ENCODE results near the gene PDE2A. TPM values are rescaled to one million over a fixed set of nuclear protein-coding genes. Genes with fewer than 3 reads are reported as not detected.

Gene PDE2A
- total and polyA plus RNA-seq, 2 of the 4 experiments (the other 2 are of a cell fraction): 0.02 TPM; not detected in 1

GRCh38 chr11:72580642-72580950 is 93.6 kb downstream of the PDE2A start:
- dilution Hi-C loops (cut with HindIII; ENCODE audit: low sequenced_read_pairs, unreplicated experiment): no loop called here
- Histone ChIP-seq H3K9ac (ENCODE audit: low read depth, low read length) (no peak overlapping the region), H2BK20ac (ENCODE audit: low read depth, low read length) (no peak overlapping the region), H2BK15ac (ENCODE audit: low read depth, low read length) (no peak overlapping the region), H2BK120ac (ENCODE audit: low read depth, low read length) (no peak overlapping the region), H3K4ac (ENCODE audit: low read depth, low read length) (no peak overlapping the region), H2AK9ac (replicated peaks; ENCODE audit: low read depth, low read length, poor library complexity) (no peak overlapping the region), H3K79me1 (ENCODE audit: low read depth in 1 of 2, low read length in 2 of 2) (no peaks in the 10 kb centered on the region), H3K9me1 (ENCODE audit: insufficient read depth, low read length) (no peaks in the 10 kb centered on the region), H2AFZ (replicated peaks; ENCODE audit: low read length, poor library complexity) (no peak overlapping the region), H3K4me3 (ENCODE audit: insufficient read depth, low read depth, low read length) (no peak overlapping the region), H3K14ac (replicated peaks; ENCODE audit: low read depth, low read length) (no peak overlapping the region), H3K18ac (ENCODE audit: low read depth, low read length) (no peak overlapping the region), H3K4me1 (ENCODE audit: control insufficient read depth, insufficient read depth, low read length) (no peaks in the 10 kb centered on the region; the same call in 1 of the 2 replicates), H4K8ac (ENCODE audit: low read depth in 2 of 2, low read length in 2 of 2) (no peak overlapping the region), H2AK5ac (ENCODE audit: low read depth, low read length) (no peak overlapping the region), H3K36me3 (ENCODE audit: control insufficient read depth, insufficient read depth, low read length) (no peaks in the 10 kb centered on the region), H2BK5ac (ENCODE audit: low read depth, low read length, poor library complexity, severe bottlenecking) (no peak overlapping the region), H3K4me2 (ENCODE audit: low read depth, low read length) (no peak overlapping the region), H3K9me3 (ENCODE audit: control insufficient read depth, insufficient read depth, low read length) (peaks cover 7% of the 10 kb centered on the region; the same call in 1 of the 2 replicates), H3K27ac (ENCODE audit: insufficient read depth, low read length) (no peak overlapping the region), H4K20me1 (ENCODE audit: insufficient read depth, low read length) (no peaks in the 10 kb centered on the region), H4K91ac (ENCODE audit: insufficient read depth, low read depth, low read length) (no peak overlapping the region), H3K27me3 (ENCODE audit: control insufficient read depth, insufficient read depth, low read length) (peaks cover 72% of the 10 kb centered on the region), H4K5ac (ENCODE audit: low read depth, low read length) (no peak overlapping the region), H3K23ac (ENCODE audit: low read depth, low read length) (no peak overlapping the region), H3K56ac (ENCODE audit: extremely low read depth, insufficient read depth, low read length) (no peak overlapping the region)
- DNase-seq (no peak), ATAC-seq (ENCODE audit: low read depth) (no peak)
- ChIA-PET POLR2A (ENCODE audit: unreplicated experiment) (no interaction called here), CTCF (no interaction called here)
- intact Hi-C loops (cut with micrococcal nuclease): no loop called here
- no CpG with 5 or more reads among the region's 3 CpGs for WGBS, 2 experiments (ENCODE audit: extremely low coverage in 2 of 2, insufficient read length in 1 of 2)
- in situ Hi-C loops (cut with MboI; ENCODE audit: low sequenced_read_pairs): loop anchor here (10.0 kb wide), 1 partner anchor 64 kb away; no protein-coding TSS in a partner anchor
- TF ChIP-seq SMC3 (IDR thresholded peaks at IDR 0.05; ENCODE audit: low read depth, low read length) (no peak), CEBPB (IDR thresholded peaks at IDR 0.05; ENCODE audit: low read depth, low read length) (no peak), RCOR1 (IDR thresholded peaks at IDR 0.05; ENCODE audit: insufficient replicate concordance, low read length) (no peak), FOS (IDR thresholded peaks at IDR 0.05; ENCODE audit: low read depth, low read length) (no peak), MAFK (IDR thresholded peaks at IDR 0.05; ENCODE audit: low read depth, low read length) (no peak), RAD21 (IDR thresholded peaks at IDR 0.05; ENCODE audit: low read length) (no peak), ELK1 (IDR thresholded peaks at IDR 0.05; ENCODE audit: borderline replicate concordance, low read depth, low read length) (no peak), CHD1 (IDR thresholded peaks at IDR 0.05; ENCODE audit: low read depth, low read length) (no peak), NFE2L2 (IDR thresholded peaks at IDR 0.05; ENCODE audit: low read depth, low read length) (no peak), MAZ (IDR thresholded peaks at IDR 0.05; ENCODE audit: borderline replicate concordance, low read depth, low read length) (no peak), POLR2A (IDR thresholded peaks at IDR 0.05; ENCODE audit: low read depth, low read length) (no peak)
- BruUV-seq (replicated peaks): no TSS peak

Data from IMR-90 (cell line).